Natural killer cell (primary cell): Measurements from ENCODE around the gene CYP2U1. TPM values are rescaled to one million over a fixed set of nuclear protein-coding genes. Genes with fewer than 3 reads are reported as not detected.
"Not testable (repeated sequence)": the region's sequence is repeated elsewhere in the genome, so short reads cannot be mapped to it uniquely, and the experiment has no call there.

Source experiments
- ATAC-seq, 3 donors: fragments of 150-1000 bp in 2 of 3; fragments of 200-7000 bp in 1 of 3; cut with Tn5 transposase; 1 replicate in 1 of 3; 2 replicates in 2 of 3; pipeline ENCODE4 v1.10.0; 2021; ENCODE audit warnings: mild to moderate bottlenecking in 2 of 3, moderate library complexity in 2 of 3
- DNase-seq, 2 donors: peaks; one replicate each; pipeline versions ENCODE4 v3.0.0 to v3.0.0-alpha.2; 2013 to 2021; ENCODE audit warnings: mixed read lengths in 1 of 2
- H3K27ac ChIP-seq: one replicate; pipeline ENCODE4 v1.5.1; 2013; ENCODE audit warnings: mild to moderate bottlenecking, low read length
- H3K27me3 ChIP-seq: one replicate; pipeline ENCODE4 v1.6.1; 2013; ENCODE audit warnings: low read length; ENCODE audit not compliant: control insufficient read depth, insufficient read depth
- H3K36me3 ChIP-seq: one replicate; pipeline ENCODE4 v1.6.1; 2013; ENCODE audit warnings: low read length; ENCODE audit not compliant: control insufficient read depth, insufficient read depth
- H3K4me1 ChIP-seq: one replicate; pipeline ENCODE4 v1.6.1; 2013; ENCODE audit warnings: low read length; ENCODE audit not compliant: control insufficient read depth, insufficient read depth
- H3K4me3 ChIP-seq: one replicate; pipeline ENCODE4 v1.5.1; 2013; ENCODE audit warnings: low read length
- H3K9me3 ChIP-seq: one replicate; pipeline ENCODE4 v1.6.1; 2013; ENCODE audit warnings: low read length; ENCODE audit not compliant: control insufficient read depth, insufficient read depth
- H3K27ac Mint-ChIP-seq, 2 donors: one replicate each; pipeline ENCODE4 v1.8.0; 2022; ENCODE audit warnings: mild to moderate bottlenecking in 2 of 2, mixed read lengths in 2 of 2, moderate library complexity in 1 of 2
- H3K27me3 Mint-ChIP-seq, 2 donors: one replicate each; pipeline ENCODE4 v1.8.0; 2022; ENCODE audit warnings: low read depth in 2 of 2, mixed read lengths in 2 of 2
- H3K36me3 Mint-ChIP-seq: one replicate; pipeline ENCODE4 v1.8.0; 2022; ENCODE audit warnings: mixed read lengths
- H3K4me1 Mint-ChIP-seq, 2 donors: one replicate each; pipeline ENCODE4 v1.8.0; 2022; ENCODE audit warnings: mixed read lengths in 2 of 2
- H3K4me3 Mint-ChIP-seq: one replicate; pipeline ENCODE4 v1.8.0; 2022; ENCODE audit warnings: mild to moderate bottlenecking, moderate library complexity, mixed read lengths
- H3K9me3 Mint-ChIP-seq, 2 donors: one replicate each; pipeline ENCODE4 v1.8.0; 2022; ENCODE audit warnings: mixed read lengths in 2 of 2
- CTCF ChIP-seq: fragments of 200-600 bp; IDR thresholded peaks from one replicate; pipeline ENCODE4 v1.8.0; 2022; ENCODE audit warnings: antibody characterized with exemption
- WGBS: methylation state at CpG from one replicate; pipeline ENCODE4 v1.1.7; 2013; ENCODE audit warnings: missing lambda C conversion rate; ENCODE audit not compliant: insufficient coverage; 5-methylcytosine and 5-hydroxymethylcytosine counted together
- intact Hi-C: fragments of 100-400 bp; cut with micrococcal nuclease; formaldehyde crosslinking; loops from one replicate; pipeline ENCODE4 v1.14.2; 2022
- total RNA-seq, 4 donors: library from RNA; stranded (reverse); fragments of 120-200 nt in 1 of 4; gene quantifications; one replicate each; pipeline versions ENCODE4 v1.2.3 to v1.2.4, GENCODE V29; 2013 to 2022

The CYP2U1 gene
- total RNA-seq, 3 donors from 2014 or later (not counting 1 experiment from before 2014, with no cell fraction given), result 2.5 to 4.5 (median 3.4) TPM

GRCh38 chr4:107950746-107951540 is 19.6 kb downstream of the CYP2U1 start:
- Histone ChIP-seq H3K36me3 (peaks cover 7% of the 10 kb centered on the region), H3K27me3 (no peaks in the 10 kb centered on the region), H3K4me1 (no peaks in the 10 kb centered on the region), H3K4me3 (no peak overlapping the region), H3K9me3 (no peaks in the 10 kb centered on the region), H3K27ac (no peak overlapping the region)
- Mint-ChIP-seq H3K9me3 (peaks cover 2 to 7% of the 10 kb centered on the region in 2 donors), H3K27me3 (peaks cover 1 to 5% of the 10 kb centered on the region in 2 donors), H3K27ac (no peak overlapping the region), H3K4me3 (no peak overlapping the region), H3K36me3 (peaks cover 18% of the 10 kb centered on the region), H3K4me1 (no peaks in the 10 kb centered on the region)
- ATAC-seq (no peak), DNase-seq (no peak)
- intact Hi-C loops, result no loop called here
- no peak for TF ChIP-seq CTCF
- 100% methylated on average over 1 of the region's 2 CpGs for WGBS

- peaks cover 5 to 14% of the 10 kb centered on the region in 2 donors for H3K9me3 Mint-ChIP-seq
- peaks cover 7% of the 10 kb centered on the region for H3K36me3 ChIP-seq
- ATAC-seq (no peak), DNase-seq (no peak)
- H3K9me3 ChIP-seq, result no peaks in the 10 kb centered on the region
- H3K27ac ChIP-seq, result no peak overlapping the region
- H3K4me1 Mint-ChIP-seq, result no peaks in the 10 kb centered on the region
- intact Hi-C loops, result no loop called here
- H3K4me1 ChIP-seq, result no peaks in the 10 kb centered on the region
- TF ChIP-seq CTCF, result no peak
- no peak overlapping the region for H3K27ac Mint-ChIP-seq
- peaks cover 7 to 10% of the 10 kb centered on the region in 2 donors for H3K27me3 Mint-ChIP-seq
- no peak overlapping the region for H3K4me3 Mint-ChIP-seq
- peaks cover 24% of the 10 kb centered on the region for H3K36me3 Mint-ChIP-seq
- H3K27me3 ChIP-seq, result no peaks in the 10 kb centered on the region
- H3K4me3 ChIP-seq, result no peak overlapping the region
Observed at GRCh38 chr4:107951551-107951950, 20.2 kb downstream of the CYP2U1 start.

- H3K4me1 Mint-ChIP-seq, result no peaks in the 10 kb centered on the region
- H3K4me1 ChIP-seq, result no peaks in the 10 kb centered on the region
- H3K9me3 ChIP-seq, result no peaks in the 10 kb centered on the region
- peaks cover 21% of the 10 kb centered on the region for H3K36me3 Mint-ChIP-seq
- no CpG with 5 or more reads among the region's 1 CpG for WGBS
- DNase-seq (no peak), ATAC-seq (no peak)
- peaks cover 21 to 28% of the 10 kb centered on the region in 2 donors for H3K27me3 Mint-ChIP-seq
- H3K4me3 ChIP-seq, result no peak overlapping the region
- no peak overlapping the region for H3K27ac ChIP-seq
- intact Hi-C loops, result no loop called here
- no peak for TF ChIP-seq CTCF
- no peak overlapping the region for H3K4me3 Mint-ChIP-seq
- peaks cover 5 to 16% of the 10 kb centered on the region in 2 donors for H3K9me3 Mint-ChIP-seq
- no peaks in the 10 kb centered on the region for H3K27me3 ChIP-seq
- H3K27ac Mint-ChIP-seq, result no peak overlapping the region
- H3K36me3 ChIP-seq, result no peaks in the 10 kb centered on the region
Observed at GRCh38 chr4:107956011-107956410, 24.7 kb downstream of the CYP2U1 start.

- no peaks in the 10 kb centered on the region for H3K4me1 Mint-ChIP-seq
- H3K27me3 Mint-ChIP-seq, result peaks cover 9 to 26% of the 10 kb centered on the region in 2 donors
- no peak overlapping the region for H3K27ac ChIP-seq
- no peaks in the 10 kb centered on the region for H3K36me3 ChIP-seq
- H3K4me1 ChIP-seq, result no peaks in the 10 kb centered on the region
- ATAC-seq (no peak), DNase-seq (no peak)
- H3K4me3 ChIP-seq, result no peak overlapping the region
- 90% methylated on average over 4 of the region's 4 CpGs for WGBS
- H3K4me3 Mint-ChIP-seq, result no peak overlapping the region
- no peak overlapping the region for H3K27ac Mint-ChIP-seq
- H3K36me3 Mint-ChIP-seq, result no peaks in the 10 kb centered on the region
- H3K9me3 Mint-ChIP-seq, result no peaks in the 10 kb centered on the region
- intact Hi-C loops, result no loop called here
- H3K9me3 ChIP-seq, result no peaks in the 10 kb centered on the region
- H3K27me3 ChIP-seq, result no peaks in the 10 kb centered on the region
- TF ChIP-seq CTCF, result no peak
Observed at GRCh38 chr4:107966903-107967302, 35.6 kb downstream of the CYP2U1 start.

GRCh38 chr4:107967519-107967918 is 36.2 kb downstream of the CYP2U1 start:
- intact Hi-C loops, H3K9me3 Mint-ChIP-seq, H3K27ac ChIP-seq, H3K36me3 Mint-ChIP-seq, H3K36me3 ChIP-seq, H3K4me1 ChIP-seq, H3K27ac Mint-ChIP-seq, H3K4me1 Mint-ChIP-seq, ATAC-seq, H3K4me3 Mint-ChIP-seq, H3K4me3 ChIP-seq, H3K27me3 ChIP-seq, H3K9me3 ChIP-seq, DNase-seq: not testable (repeated sequence)
- peaks cover 9 to 31% of the 10 kb centered on the region in 2 donors for H3K27me3 Mint-ChIP-seq
